ENCODE measurements around the gene MRPL30. TPM values are rescaled to one million over a fixed set of nuclear protein-coding genes. Genes with fewer than 3 reads are reported as not detected.
A peak's percentile ranks its signal among the peaks of the same experiment; 100 is the strongest.

Gene MRPL30
- total RNA-seq (2021; fragmentation: NEBNext Ultra II Directional; extraction: Animal tissue kit (Norgen Biotek cat#: 25700)) (43.4 and 46.2 TPM in 2 replicates), polyA plus RNA-seq (2011; rRNA removed) (15.5 and 22.3 TPM in 2 replicates), polyA minus RNA-seq (2011; rRNA and poly(A)+ RNA removed) (15.8 and 26.6 TPM in 2 replicates)
- 25.3 TPM for polyA plus RNA-seq (2011; cell fraction: cytosol; rRNA removed)
- 9.8 TPM for polyA plus RNA-seq (2011; cell fraction: nucleus; rRNA removed)
- polyA plus RNA-seq (2012, experiment 1 of 2) = 30.1 to 52.5 TPM (median 32.2 TPM) in 4 replicates
- 16.5 TPM for polyA plus RNA-seq (2012, experiment 2 of 2)
- polyA plus RNA-seq (2013, experiment 1 of 2) = 31.1 TPM
- polyA plus RNA-seq (2013, experiment 2 of 2) = 32.2 TPM
- polyA minus RNA-seq (2011; cell fraction: cytosol; rRNA and poly(A)+ RNA removed) = 17.7 TPM
- 11.7 TPM for polyA minus RNA-seq (2011; cell fraction: nucleus; rRNA and poly(A)+ RNA removed)
- long read RNA-seq, experiment 1, transcript MRPL30-201 (6 exons, 2,605 nt) = major isoform, 20 of 72 reads
- long read RNA-seq, experiment 1, partial matches to known transcripts = 20 of 72 reads
- long read RNA-seq, experiment 1, other reads (novel, unspliced or antisense) = 32 of 72 reads
- long read RNA-seq, experiment 2, transcript MRPL30-201 (6 exons, 2,605 nt) = major isoform, 6 of 22 reads
- long read RNA-seq, experiment 2, partial matches to known transcripts = 0 of 22 reads
- long read RNA-seq, experiment 2, other reads (novel, unspliced or antisense) = 16 of 22 reads

GRCh38 chr2:99180755-99181623 lies at the start of gene MRPL30, which contains the start of gene MITD1:
MRPL30 (plus strand) TSS chr2:99181184; CDS start chr2:99186204, 5,020 bp downstream.
MITD1 (minus strand) TSS chr2:99181058; CDS start chr2:99180981, 77 bp downstream.
- Histone ChIP-seq H2BK20ac (ENCODE audit: low read length) (no peak within 1 kb of the TSS), H3K27me3 (replicated peaks in 1 of 4; ENCODE audit: control insufficient read depth in 3 of 4, extremely low read depth in 1 of 4, insufficient read depth in 3 of 4, low read length in 3 of 4) (no peaks in the 10 kb centered on the region), H3K23ac (ENCODE audit: insufficient read length) (no peak within 1 kb of the TSS), H3K23me2 (ENCODE audit: low read depth, low read length) (peaks cover 4% of the 10 kb centered on the region), H3K27ac (ENCODE audit: low read depth, low read length) (peak within 1 kb of the TSS; percentile 81), H2BK15ac (ENCODE audit: low read length) (no peak within 1 kb of the TSS), H3K79me2 (ENCODE audit: control insufficient read depth in 1 of 2, insufficient read depth in 2 of 2, low read length in 2 of 2) (peaks cover 7 to 75% of the 10 kb centered on the region in 2 experiments), H3K14ac (ENCODE audit: insufficient read length) (no peak within 1 kb of the TSS), H4K91ac (replicated peaks; ENCODE audit: insufficient read length, low read length) (peak within 1 kb of the TSS; percentile 94), H3K4me1 (replicated peaks in 1 of 4; ENCODE audit: control insufficient read depth in 3 of 4, insufficient read depth in 4 of 4, low read length in 3 of 4) (peaks cover 0 to 2% (median 0%) of the 10 kb centered on the region in 4 experiments; a peak in 3 of 7 replicates), H2BK12ac (ENCODE audit: low read depth, low read length) (no peak within 1 kb of the TSS; the same call in 1 of the 2 replicates), H3K79me1 (ENCODE audit: low read depth, low read length) (no peaks in the 10 kb centered on the region), H4K5ac (ENCODE audit: insufficient read length, low read depth, low read length) (peak within 1 kb of the TSS; percentile 51), H2AFZ (ENCODE audit: low read length) (peak within 1 kb of the TSS; percentile 91), H3K18ac (ENCODE audit: extremely low read depth, low read length) (peak within 1 kb of the TSS; percentile 92), H3K4ac (replicated peaks; ENCODE audit: insufficient read length, low read depth, low read length) (no peak within 1 kb of the TSS), H3K36me3 (ENCODE audit: control insufficient read depth in 2 of 4, insufficient read depth in 4 of 4, low read length in 3 of 4) (no peaks in the 10 kb centered on the region; a peak in 2 of 8 replicates), H3K4me2 (ENCODE audit: insufficient read depth in 1 of 2, low read depth in 2 of 2, low read length in 2 of 2) (peak within 1 kb of the TSS; percentile 65 to 68), H3K9me3 (ENCODE audit: insufficient read depth in 2 of 2, low read depth in 1 of 2, low read length in 1 of 2) (no peaks in the 10 kb centered on the region), H4K20me1 (replicated peaks in 1 of 2; ENCODE audit: control insufficient read depth in 1 of 2, insufficient read depth in 2 of 2, low read length in 2 of 2) (peaks cover 1 to 2% of the 10 kb centered on the region in 2 experiments), H3K4me3 (ENCODE audit: extremely low read depth in 1 of 4, insufficient read depth in 2 of 4, low read depth in 3 of 4, low read length in 4 of 4) (peak within 1 kb of the TSS; percentile 81 to 95 (median 89)), H2BK120ac (replicated peaks; ENCODE audit: low read depth, low read length) (no peak within 1 kb of the TSS), H2AK5ac (ENCODE audit: low read depth, low read length) (no peak within 1 kb of the TSS), H3K9ac (replicated peaks in 1 of 4; ENCODE audit: extremely low read depth in 1 of 4, low read depth in 3 of 4, low read length in 3 of 4) (peak within 1 kb of the TSS; percentile 58 to 86 (median 78)), H2BK5ac (ENCODE audit: low read depth, low read length) (no peak within 1 kb of the TSS), H4K8ac (ENCODE audit: extremely low read depth, insufficient read depth, low read length) (peak within 1 kb of the TSS; percentile 82; the same call in 1 of the 2 replicates), H3K56ac (replicated peaks; ENCODE audit: insufficient read length, low read depth, low read length) (peak within 1 kb of the TSS; percentile 65)
- CTCF ChIA-PET (ENCODE audit: partially characterized antibody) = interaction anchor here (0.7 to 2.2 kb wide), 14 partner anchors 10 to 157 kb away, joined by 3 to 7 read pairs (median 3); partner anchors contain the start of gene TXNDC9
- DNase-seq (ENCODE audit: low read depth in 1 of 2, low spot score in 2 of 2) (peak; percentile 76 to 86), FAIRE-seq (peak; percentile 57)
- POLR2A ChIA-PET (ENCODE audit: partially characterized antibody) = interaction anchor here (0.5 to 3.4 kb wide), 24 partner anchors 8 to 1334 kb away, joined by 3 to 19 read pairs (median 4); partner anchors contain the start of genes C2orf15, EIF5B, LIPT1 and TSGA10
- WGBS, 2 experiments (ENCODE audit: extremely low coverage in 1 of 2, insufficient coverage in 1 of 2, insufficient read length in 1 of 2, insufficient replicate concordance in 2 of 2, low coverage in 1 of 2, low lambda C conversion rate in 2 of 2, missing lambda C conversion rate in 1 of 2) = 1% methylated on average over 39 of the region's 39 CpGs; no CpG with 5 or more reads in 1 of the 2 experiments
- TF ChIP-seq RXRA (IDR thresholded peaks at IDR 0.05; ENCODE audit: insufficient read depth, low read depth, low read length) (no peak), POU5F1 (IDR thresholded peaks at IDR 0.05; ENCODE audit: low read depth, low read length) (no peak), YY1 (IDR thresholded peaks at IDR 0.05; ENCODE audit: low read depth, low read length) (peak; percentile 80; the same call in 1 of the 2 replicates), SIX5 (IDR thresholded peaks at IDR 0.05; ENCODE audit: low read depth, low read length) (peak; percentile 55), RBBP5 (IDR thresholded peaks at IDR 0.05; ENCODE audit: borderline replicate concordance, low read depth, low read length) (0 out of 2 replicates have a peak, but pooled peaks have one; percentile 68), CTBP2 (IDR thresholded peaks at IDR 0.05; ENCODE audit: borderline replicate concordance, insufficient read depth, insufficient read length, low read length) (peak; percentile 25), ZNF274 (IDR thresholded peaks at IDR 0.05; ENCODE audit: borderline replicate concordance, extremely low read depth, low read length) (no peak)
